Mammary epithelial cell (primary cell): Measurements from ENCODE around the gene KMO.

ENCODE experiments used
- CTCF ChIP-seq, 2 donors: IDR thresholded peaks in 1 of 2; conservative IDR thresholded peaks in 1 of 2; 2 replicates each; pipeline ENCODE4 v1.5.1; 2011 to 2012; ENCODE audit warnings: inconsistent platforms in 2 of 2, low read length in 2 of 2, mild to moderate bottlenecking in 2 of 2, control low read depth in 1 of 2, low read depth in 1 of 2; ENCODE audit not compliant: insufficient read depth in 1 of 2; ENCODE audit errors: extremely low read depth in 1 of 2
- EZH2 ChIP-seq: IDR thresholded peaks from 2 replicates; pipeline ENCODE4 v1.6.1; 2012; ENCODE audit warnings: low read length, inconsistent platforms, borderline replicate concordance

- TF ChIP-seq CTCF (conservative IDR thresholded peaks at IDR 0.05 in 1 of 2, IDR thresholded peaks at IDR 0.05 in 1 of 2; ENCODE audit: extremely low read depth in 1 of 2, insufficient read depth in 1 of 2, low read depth in 1 of 2, low read length in 2 of 2): no peak
- TF ChIP-seq EZH2: no peak
Observed at GRCh38 chr1:241560849-241561187, 28.6 kb downstream of the KMO start.
